Esophagus muscularis mucosa (tissue), 4 donors: ENCODE data around the gene ATXN1L. TPM values are rescaled to one million over a fixed set of nuclear protein-coding genes. Genes with fewer than 3 reads are reported as not detected.

ENCODE experiments used
- DNase-seq: peaks from one replicate; pipeline ENCODE4 v3.0.0-alpha.2; 2017; ENCODE audit errors: extremely low spot score
- H3K27ac ChIP-seq, 4 donors: fragments of 200-600 bp; sonication (generic); replicated peaks in 1 of 4; 1 replicate in 3 of 4; 2 replicates in 1 of 4; pipeline ENCODE4 v1.5.1; 2016 to 2019; ENCODE audit warnings: mild to moderate bottlenecking in 1 of 4
- H3K27me3 ChIP-seq, 4 donors: fragments of 200-600 bp; sonication (generic); one replicate each; pipeline versions ENCODE4 v1.5.1 to v1.6.0; 2016 to 2019
- H3K36me3 ChIP-seq, 4 donors: fragments of 200-600 bp; sonication (generic); one replicate each; pipeline ENCODE4 v1.5.1; 2016 to 2019
- H3K4me1 ChIP-seq, 4 donors: fragments of 200-600 bp; sonication (generic); one replicate each; pipeline ENCODE4 v1.5.1; 2016 to 2019
- H3K4me3 ChIP-seq, 4 donors: fragments of 200-600 bp; sonication (generic); 1 replicate in 2 of 4; 2 replicates in 2 of 4; pipeline ENCODE4 v1.5.1; 2016 to 2019; ENCODE audit warnings: mild to moderate bottlenecking in 4 of 4, moderate library complexity in 1 of 4
- H3K9me3 ChIP-seq, 4 donors: fragments of 200-600 bp; sonication (generic); 1 replicate in 3 of 4; 2 replicates in 1 of 4; pipeline ENCODE4 v1.5.1; 2016 to 2019
- EP300 ChIP-seq: sonication (generic); formaldehyde crosslinking; IDR thresholded peaks from one replicate; pipeline ENCODE4 v1.6.1; 2017; ENCODE audit warnings: antibody characterized with exemption
- POLR2A ChIP-seq: fragments of 450-650 bp; IDR thresholded peaks from one replicate; pipeline ENCODE4 v1.6.1; 2017; ENCODE audit warnings: antibody characterized with exemption, moderate library complexity, mild to moderate bottlenecking, low read depth
- POLR2AphosphoS5 ChIP-seq, 2 donors: sonication (generic); formaldehyde crosslinking; IDR thresholded peaks; one replicate each; pipeline ENCODE4 v1.6.1; 2017; ENCODE audit warnings: antibody characterized with exemption in 2 of 2
- WGBS: methylation state at CpG from one replicate; pipeline ENCODE4 v1.1.5; 2018; 5-methylcytosine and 5-hydroxymethylcytosine counted together
- intact Hi-C: fragments of 100-400 bp; cut with DNase I; formaldehyde crosslinking; loops from one replicate; pipeline ENCODE4 v1.15.1; 2023
- total RNA-seq, 4 donors: library from RNA; depleted of rRNA; stranded (reverse); fragments of >200 nt; gene quantifications; one replicate each; pipeline versions ENCODE4 v1.1.0 to v1.2.1, GENCODE V29; 2016
- TF ChIP-seq, protein P1 (sequence below), 3 experiments: fragments of 200-600 bp in 2 of 3; fragments of 450-650 bp in 1 of 3; sonication (generic) in 2 of 3; IDR thresholded peaks; one replicate each; pipeline ENCODE4 v1.5.1; 2017 to 2019; ENCODE audit warnings: antibody characterized with exemption in 3 of 3, mild to moderate bottlenecking in 2 of 3, moderate library complexity in 1 of 3

The ATXN1L gene
- total RNA-seq, 4 donors from 2014 or later, result 32.8 to 54.6 (median 42.9) TPM

DNA sequence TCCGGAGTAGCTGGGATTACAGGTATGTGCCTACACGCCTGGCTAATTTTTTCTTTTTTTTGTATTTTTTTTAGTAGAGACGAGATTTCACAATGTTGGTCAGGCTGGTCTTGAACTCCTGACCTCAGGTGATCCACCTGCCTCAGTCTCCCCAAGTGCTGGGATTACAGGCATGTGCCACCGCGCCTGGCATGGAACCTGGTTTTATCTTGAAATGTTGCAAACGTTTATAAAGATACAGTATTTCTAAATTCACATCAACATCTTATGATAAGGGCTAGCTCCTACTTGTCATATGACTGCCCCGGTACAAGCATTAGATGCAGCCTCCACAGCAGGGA lies 48.1 kb downstream of the ATXN1L start:
- DNase-seq, result no peak
- H3K9me3 ChIP-seq, result no peaks in the 10 kb centered on the region
- H3K4me1 ChIP-seq, result peaks cover 27 to 34% (median 33%) of the 10 kb centered on the region in 4 donors
- peak overlapping the region; percentile 80 to 94 (median 90) for H3K4me3 ChIP-seq
- peak overlapping the region; percentile 91 to 99 (median 96) for H3K27ac ChIP-seq
- H3K27me3 ChIP-seq, result no peaks in the 10 kb centered on the region
- no peaks in the 10 kb centered on the region for H3K36me3 ChIP-seq
- intact Hi-C loops, result loop anchor here (5.0 kb wide), 1 partner anchor 33 kb away; no protein-coding TSS in a partner anchor
- TF ChIP-seq POLR2AphosphoS5 (IDR thresholded peaks at IDR 0.05), result no peak
- no peak for TF ChIP-seq POLR2A
- TF ChIP-seq EP300, result no peak
- TF ChIP-seq, protein P1, sequence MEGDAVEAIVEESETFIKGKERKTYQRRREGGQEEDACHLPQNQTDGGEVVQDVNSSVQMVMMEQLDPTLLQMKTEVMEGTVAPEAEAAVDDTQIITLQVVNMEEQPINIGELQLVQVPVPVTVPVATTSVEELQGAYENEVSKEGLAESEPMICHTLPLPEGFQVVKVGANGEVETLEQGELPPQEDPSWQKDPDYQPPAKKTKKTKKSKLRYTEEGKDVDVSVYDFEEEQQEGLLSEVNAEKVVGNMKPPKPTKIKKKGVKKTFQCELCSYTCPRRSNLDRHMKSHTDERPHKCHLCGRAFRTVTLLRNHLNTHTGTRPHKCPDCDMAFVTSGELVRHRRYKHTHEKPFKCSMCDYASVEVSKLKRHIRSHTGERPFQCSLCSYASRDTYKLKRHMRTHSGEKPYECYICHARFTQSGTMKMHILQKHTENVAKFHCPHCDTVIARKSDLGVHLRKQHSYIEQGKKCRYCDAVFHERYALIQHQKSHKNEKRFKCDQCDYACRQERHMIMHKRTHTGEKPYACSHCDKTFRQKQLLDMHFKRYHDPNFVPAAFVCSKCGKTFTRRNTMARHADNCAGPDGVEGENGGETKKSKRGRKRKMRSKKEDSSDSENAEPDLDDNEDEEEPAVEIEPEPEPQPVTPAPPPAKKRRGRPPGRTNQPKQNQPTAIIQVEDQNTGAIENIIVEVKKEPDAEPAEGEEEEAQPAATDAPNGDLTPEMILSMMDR (IDR thresholded peaks at IDR 0.05), result no peak
- WGBS, result 53% methylated on average over 7 of the region's 7 CpGs

DNA sequence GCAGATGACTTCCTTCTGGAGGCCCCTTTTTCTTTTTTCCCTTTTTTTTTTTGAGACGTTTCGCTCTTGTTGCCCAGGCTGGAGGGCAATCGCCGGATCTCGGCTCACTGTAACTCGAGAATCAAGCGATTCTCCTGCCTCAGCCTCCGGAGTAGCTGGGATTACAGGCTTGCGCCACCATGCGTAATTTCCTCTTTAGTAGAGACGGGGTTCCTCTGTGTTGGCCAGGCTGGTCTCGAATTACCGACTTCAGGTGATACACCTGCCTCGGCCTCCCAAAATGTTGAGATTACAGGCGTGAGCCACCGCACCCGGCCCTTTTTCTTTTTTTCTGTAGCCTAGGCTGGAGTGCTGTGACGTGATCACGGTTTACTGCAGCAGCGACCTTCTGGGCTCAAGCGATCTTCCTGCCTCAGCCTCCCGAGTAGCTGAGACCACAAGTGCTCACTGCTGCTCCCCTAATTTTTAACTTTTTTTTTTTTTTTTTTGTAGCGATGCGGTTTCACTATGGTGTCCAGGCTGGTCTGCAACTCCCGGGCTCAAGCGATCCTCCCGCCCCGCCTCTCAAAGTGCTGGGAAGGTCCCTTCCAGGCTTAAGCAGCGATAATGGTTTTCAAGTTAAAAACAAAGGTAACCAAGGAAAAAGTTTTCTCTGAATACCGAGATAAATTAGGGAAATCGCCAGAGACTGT lies 48.6 kb downstream of the ATXN1L start:
- intact Hi-C loops, result loop anchor here (5.0 kb wide), 1 partner anchor 33 kb away; no protein-coding TSS in a partner anchor
- under 1% methylated on average over 31 of the region's 31 CpGs for WGBS
- Histone ChIP-seq H3K4me3 (peak overlapping the region; percentile 80 to 94 (median 90)), H3K4me1 (peaks cover 32 to 40% (median 38%) of the 10 kb centered on the region in 4 donors), H3K27me3 (no peaks in the 10 kb centered on the region), H3K36me3 (no peaks in the 10 kb centered on the region), H3K27ac (peak overlapping the region; percentile 91 to 99 (median 96)), H3K9me3 (no peaks in the 10 kb centered on the region)
- DNase-seq, result no peak
- TF ChIP-seq POLR2A (no peak), EP300 (no peak), POLR2AphosphoS5 (IDR thresholded peaks at IDR 0.05) (peak; percentile 18 to 67)
- TF ChIP-seq, protein P1 (IDR thresholded peaks at IDR 0.05), result peak in 1 of 3 experiments; percentile 16

DNA sequence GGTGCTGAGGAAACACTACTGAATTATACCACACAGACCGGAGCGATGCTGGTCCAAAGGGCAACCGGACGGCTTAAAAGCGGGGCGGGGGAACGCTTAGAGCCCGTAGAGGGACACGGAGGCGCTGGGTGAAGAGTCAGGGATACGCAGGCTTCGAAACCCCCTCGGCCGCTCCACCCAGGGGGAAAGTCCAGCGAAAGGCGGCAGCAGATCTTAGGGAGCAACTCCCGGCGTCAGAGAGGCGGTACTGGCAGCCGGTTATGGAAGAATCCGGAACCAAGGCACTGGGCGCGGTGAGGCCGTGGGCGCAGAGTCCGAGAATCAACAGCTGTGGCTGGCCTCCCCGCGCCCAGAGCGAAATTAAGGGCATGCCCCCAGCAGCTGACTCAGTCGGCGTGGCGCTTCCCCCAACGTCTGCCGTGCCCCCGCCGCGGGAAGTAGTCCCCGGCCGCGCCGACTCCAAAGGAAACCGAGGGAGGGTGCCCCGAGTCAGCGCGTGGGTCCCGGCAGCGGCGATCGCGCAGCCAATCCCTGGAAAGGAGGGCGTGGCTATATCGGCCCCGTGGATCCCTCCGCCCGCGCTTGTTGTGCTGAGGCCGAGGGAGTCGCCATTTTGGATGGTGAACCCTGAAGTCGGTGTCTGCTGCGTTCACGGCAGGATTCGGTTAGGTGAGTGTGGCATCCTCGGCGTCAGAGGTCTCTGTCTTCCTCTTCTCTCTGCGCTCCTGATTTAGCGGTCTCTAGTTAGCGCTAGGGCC lies 49.3 kb downstream of the ATXN1L start, which contains the start of gene IST1:
TSS of gene IST1 (plus strand) at position 611 of the 758 bp plus-strand sequence. CDS start 20,110 bp downstream, outside the sequence.
- peaks cover 39 to 47% (median 46%) of the 10 kb centered on the region in 4 donors for H3K4me1 ChIP-seq
- H3K27me3 ChIP-seq, result no peaks in the 10 kb centered on the region
- intact Hi-C loops, result loop anchor here (5.0 kb wide), 3 partner anchors 32 to 88 kb away; partner anchors contain the start of gene AP1G1
- H3K4me3 ChIP-seq, result peak within 1 kb of the TSS; percentile 80 to 94 (median 90)
- WGBS, result 0% methylated on average over 14 of the region's 67 CpGs
- no peaks in the 10 kb centered on the region for H3K36me3 ChIP-seq
- DNase-seq, result peak; percentile 99
- H3K9me3 ChIP-seq, result no peaks in the 10 kb centered on the region
- TF ChIP-seq, protein P1 (IDR thresholded peaks at IDR 0.05), result peak in 1 of 3 experiments; percentile 1
- no peak for TF ChIP-seq EP300
- peak; percentile 56 for TF ChIP-seq POLR2A
- TF ChIP-seq POLR2AphosphoS5 (IDR thresholded peaks at IDR 0.05), result peak; percentile 96 to 97
- H3K27ac ChIP-seq, result peak within 1 kb of the TSS; percentile 91 to 99 (median 96)

DNA sequence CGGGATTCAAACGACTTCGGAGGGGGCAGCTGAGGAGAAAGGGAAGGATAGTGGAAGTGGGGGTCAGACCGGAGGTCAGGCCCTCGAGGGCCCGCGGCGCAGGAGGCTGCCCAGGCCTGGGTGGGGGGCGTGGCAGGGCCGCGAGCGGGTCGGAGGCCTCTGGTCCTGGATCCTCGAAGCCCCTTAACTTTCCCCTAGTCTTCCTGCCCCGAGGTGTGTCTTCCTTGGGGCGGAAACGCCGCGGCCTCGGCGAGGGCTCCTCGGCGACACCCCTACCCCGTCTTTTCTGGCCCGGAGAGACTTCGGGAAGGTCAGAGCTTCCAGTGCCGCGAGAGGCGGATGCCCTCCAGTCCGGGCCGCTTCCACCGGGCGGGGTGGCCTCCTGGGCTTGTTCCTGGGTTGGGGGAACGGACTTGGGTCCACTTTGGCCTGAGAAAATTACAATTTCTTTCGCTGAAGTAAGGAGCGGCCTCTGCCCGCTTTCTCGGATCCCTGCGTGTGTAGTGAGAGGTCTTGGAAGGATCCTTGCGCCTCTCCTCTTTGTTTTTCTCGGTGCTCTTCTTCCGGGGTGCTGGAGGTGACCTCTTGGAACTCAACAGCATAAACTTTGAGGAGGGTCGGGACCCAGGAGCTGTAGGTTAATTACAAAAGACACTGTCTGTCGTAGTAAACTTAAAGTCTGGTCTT lies 50.0 kb downstream of the ATXN1L start:
- H3K27ac ChIP-seq, result peak overlapping the region; percentile 91 to 99 (median 96)
- no peak for DNase-seq
- H3K9me3 ChIP-seq, result no peaks in the 10 kb centered on the region
- H3K36me3 ChIP-seq, result no peaks in the 10 kb centered on the region
- peak overlapping the region; percentile 80 to 94 (median 90) for H3K4me3 ChIP-seq
- no peaks in the 10 kb centered on the region for H3K27me3 ChIP-seq
- intact Hi-C loops, result loop anchor here (5.0 kb wide), 2 partner anchors 66 to 89 kb away; partner anchors contain the start of gene AP1G1
- H3K4me1 ChIP-seq, result peaks cover 46 to 54% (median 53%) of the 10 kb centered on the region in 4 donors
- WGBS, result under 1% methylated on average over 24 of the region's 44 CpGs
- TF ChIP-seq POLR2A, result no peak
- TF ChIP-seq POLR2AphosphoS5 (IDR thresholded peaks at IDR 0.05), result no peak
- TF ChIP-seq, protein P1 (IDR thresholded peaks at IDR 0.05), result no peak
- no peak for TF ChIP-seq EP300
